ENCODE results near the gene ARAP1.

- TF ChIP-seq EZH2 (IDR thresholded peaks at IDR 0.05; ENCODE audit: borderline replicate concordance, low read depth, low read length, severe bottlenecking) (no peak), POLR2A (IDR thresholded peaks at IDR 0.05; ENCODE audit: low read depth, low read length) (no peak), POLR2AphosphoS5 (IDR thresholded peaks at IDR 0.05; ENCODE audit: insufficient read depth, low read depth, low read length) (no peak), MAX (IDR thresholded peaks at IDR 0.05; ENCODE audit: insufficient read depth, insufficient read length) (no peak)
- TF ChIP-seq, protein P1, sequence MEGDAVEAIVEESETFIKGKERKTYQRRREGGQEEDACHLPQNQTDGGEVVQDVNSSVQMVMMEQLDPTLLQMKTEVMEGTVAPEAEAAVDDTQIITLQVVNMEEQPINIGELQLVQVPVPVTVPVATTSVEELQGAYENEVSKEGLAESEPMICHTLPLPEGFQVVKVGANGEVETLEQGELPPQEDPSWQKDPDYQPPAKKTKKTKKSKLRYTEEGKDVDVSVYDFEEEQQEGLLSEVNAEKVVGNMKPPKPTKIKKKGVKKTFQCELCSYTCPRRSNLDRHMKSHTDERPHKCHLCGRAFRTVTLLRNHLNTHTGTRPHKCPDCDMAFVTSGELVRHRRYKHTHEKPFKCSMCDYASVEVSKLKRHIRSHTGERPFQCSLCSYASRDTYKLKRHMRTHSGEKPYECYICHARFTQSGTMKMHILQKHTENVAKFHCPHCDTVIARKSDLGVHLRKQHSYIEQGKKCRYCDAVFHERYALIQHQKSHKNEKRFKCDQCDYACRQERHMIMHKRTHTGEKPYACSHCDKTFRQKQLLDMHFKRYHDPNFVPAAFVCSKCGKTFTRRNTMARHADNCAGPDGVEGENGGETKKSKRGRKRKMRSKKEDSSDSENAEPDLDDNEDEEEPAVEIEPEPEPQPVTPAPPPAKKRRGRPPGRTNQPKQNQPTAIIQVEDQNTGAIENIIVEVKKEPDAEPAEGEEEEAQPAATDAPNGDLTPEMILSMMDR (IDR thresholded peaks at IDR 0.05; ENCODE audit: extremely low read depth in 1 of 2, insufficient read depth in 1 of 2, low read depth in 1 of 2, low read length in 2 of 2) = no peak
Observed at GRCh38 chr11:72725724-72726028, 26.5 kb downstream of the ARAP1 start.
